HepG2 (cell line): ENCODE data around the gene TUBA4A. TPM values are rescaled to one million over a fixed set of nuclear protein-coding genes. Genes with fewer than 3 reads are reported as not detected.

Experiments used
- FOXA3 ChIP-seq: IDR thresholded peaks from 2 replicates; pipeline ENCODE4 v1.6.1; 2016; ENCODE audit warnings: missing genetic modification reagents, missing compliant biosample characterization
- ISX ChIP-seq: sonication (generic); formaldehyde crosslinking; conservative IDR thresholded peaks from 2 replicates; pipeline ENCODE4 v1.5.0; 2020; ENCODE audit warnings: missing genetic modification reagents
- SAFB2 ChIP-seq: sonication (generic); formaldehyde crosslinking; IDR thresholded peaks from 2 replicates; pipeline ENCODE4 v1.5.1; 2020; ENCODE audit warnings: missing genetic modification reagents, low read depth, mild to moderate bottlenecking, borderline replicate concordance
- SALL1 ChIP-seq: sonication (generic); formaldehyde crosslinking; IDR thresholded peaks from 2 replicates; pipeline ENCODE4 v1.8.0; 2022; ENCODE audit warnings: mild to moderate bottlenecking, missing genetic modification reagents
- TOE1 ChIP-seq: sonication (generic); formaldehyde crosslinking; IDR thresholded peaks from 2 replicates; pipeline ENCODE4 v1.4.0; 2020; ENCODE audit warnings: mild to moderate bottlenecking, missing genetic modification reagents
- ZFP36L2 ChIP-seq: sonication (generic); formaldehyde crosslinking; IDR thresholded peaks from 2 replicates; pipeline ENCODE4 v1.4.0; 2020; ENCODE audit warnings: missing genetic modification reagents
- ZMAT3 ChIP-seq: sonication (generic); formaldehyde crosslinking; conservative IDR thresholded peaks from 2 replicates; pipeline ENCODE4 v1.7.0; 2021; ENCODE audit warnings: missing genetic modification reagents
- ZNF160 ChIP-seq: sonication (generic); formaldehyde crosslinking; IDR thresholded peaks from 2 replicates; pipeline ENCODE4 v1.8.0; 2022; ENCODE audit warnings: mild to moderate bottlenecking, inconsistent platforms, missing genetic modification reagents
- ZNF296 ChIP-seq: sonication (generic); formaldehyde crosslinking; conservative IDR thresholded peaks from 2 replicates; pipeline ENCODE4 v1.5.0; 2020; ENCODE audit warnings: mild to moderate bottlenecking, missing genetic modification reagents
- ZNF414 ChIP-seq: sonication (generic); formaldehyde crosslinking; IDR thresholded peaks from 2 replicates; pipeline ENCODE4 v1.5.0; 2020; ENCODE audit warnings: missing genetic modification reagents
- ZNF510 ChIP-seq: sonication (generic); formaldehyde crosslinking; IDR thresholded peaks from 2 replicates; pipeline ENCODE4 v1.4.0; 2020; ENCODE audit warnings: low read depth, mild to moderate bottlenecking, missing genetic modification reagents
- ZNF768 ChIP-seq: sonication (generic); formaldehyde crosslinking; IDR thresholded peaks from 2 replicates; pipeline ENCODE4 v1.4.0; 2020; ENCODE audit warnings: missing genetic modification reagents
- ZNF839 ChIP-seq: sonication (generic); formaldehyde crosslinking; IDR thresholded peaks from 2 replicates; pipeline ENCODE4 v1.4.0; 2020; ENCODE audit warnings: missing genetic modification reagents, mild to moderate bottlenecking, borderline replicate concordance
- ZXDC ChIP-seq: sonication (generic); formaldehyde crosslinking; IDR thresholded peaks from 2 replicates; pipeline ENCODE4 v1.5.0; 2020; ENCODE audit warnings: mild to moderate bottlenecking, missing genetic modification reagents
- polyA plus RNA-seq, 8 experiments: library from polyadenylated mRNA; depleted of rRNA in 3 of 8; stranded (reverse) in 7 of 8; unstranded in 1 of 8; fragments of >200 nt; fragmentation: Illumina TruSeq in 4 of 8; extraction: Trizol in 4 of 8; gene quantifications; 2 replicates each; pipeline versions ENCODE4 v1.2.1 to v1.2.3, GENCODE V29; 2011 to 2016; ENCODE audit warnings: low read depth in 4 of 8, missing spikeins in 1 of 8, mixed read lengths in 1 of 8; ENCODE audit not compliant: insufficient read depth in 1 of 8
- total RNA-seq, 5 experiments: library from RNA; depleted of rRNA; stranded (reverse); fragments of >200 nt; fragmentation: Illumina TruSeq; extraction: Trizol; gene quantifications; 2 replicates each; pipeline ENCODE4 v1.2.3, GENCODE V29; 2016; ENCODE audit warnings: low read depth in 1 of 5
- TF ChIP-seq, protein P1 (sequence below): sonication (generic); formaldehyde crosslinking; IDR thresholded peaks from 2 replicates; pipeline ENCODE4 v1.4.0; 2020; ENCODE audit warnings: missing genetic modification reagents, mild to moderate bottlenecking, borderline replicate concordance
- TF ChIP-seq, protein P2 (sequence below): sonication (generic); formaldehyde crosslinking; IDR thresholded peaks from 2 replicates; pipeline ENCODE4 v1.5.1; 2020; ENCODE audit warnings: mild to moderate bottlenecking, missing genetic modification reagents, moderate library complexity

The TUBA4A gene
- total and polyA plus RNA-seq, 2 of the 13 experiments (the other 11 are each of a cell fraction or from before 2014, with no cell fraction given) = 1.3 to 12.7 TPM

DNA sequence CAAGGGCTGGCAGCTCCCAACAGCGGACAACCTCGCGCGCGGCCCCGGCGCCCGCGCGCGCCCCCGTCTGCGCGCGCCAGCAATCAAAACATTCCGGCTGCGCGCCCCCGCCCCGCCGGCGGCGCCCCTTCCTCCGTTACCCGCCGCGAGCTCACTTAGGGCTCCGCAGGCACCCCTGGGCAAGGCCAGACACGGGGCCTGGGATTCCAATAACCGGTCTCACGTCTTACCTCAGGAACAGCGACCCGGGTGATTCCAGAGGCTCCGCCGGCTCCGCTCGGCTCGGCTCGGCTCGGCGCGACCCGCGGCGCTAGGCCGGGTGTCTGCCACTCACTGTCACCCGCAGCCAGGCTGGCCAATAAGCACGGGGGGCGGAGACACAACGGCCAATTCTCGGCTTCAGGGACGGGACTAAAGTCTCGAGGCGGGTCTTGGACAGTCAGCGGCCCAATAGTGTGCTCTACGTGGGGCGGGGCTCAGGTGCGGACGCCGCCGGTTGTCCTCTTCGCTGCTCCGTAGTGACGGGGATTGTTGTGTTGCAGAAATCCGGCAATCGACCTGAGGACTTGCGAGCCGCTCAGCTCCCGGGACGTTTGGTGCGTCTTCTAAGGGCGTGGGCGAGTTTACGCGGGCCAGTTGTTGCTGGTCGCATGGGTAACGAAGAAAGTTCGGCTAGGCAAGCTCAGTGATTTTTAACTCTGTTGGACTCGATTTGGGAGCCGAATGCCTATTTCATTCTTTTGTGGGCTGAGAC, 24.2 kb downstream of the TUBA4A start, which contains the start of the genes ANKZF1 and ATG9A (continued):
- no peak for TF ChIP-seq ZFP36L2
- peak; percentile 75 for TF ChIP-seq SALL1 (CRISPR knock-in tag)
- TF ChIP-seq ZNF414 (CRISPR knock-in tag) = no peak; the same call in 1 of the 2 replicates
- peak; percentile 82 for TF ChIP-seq ZNF160
- TF ChIP-seq, protein P1, sequence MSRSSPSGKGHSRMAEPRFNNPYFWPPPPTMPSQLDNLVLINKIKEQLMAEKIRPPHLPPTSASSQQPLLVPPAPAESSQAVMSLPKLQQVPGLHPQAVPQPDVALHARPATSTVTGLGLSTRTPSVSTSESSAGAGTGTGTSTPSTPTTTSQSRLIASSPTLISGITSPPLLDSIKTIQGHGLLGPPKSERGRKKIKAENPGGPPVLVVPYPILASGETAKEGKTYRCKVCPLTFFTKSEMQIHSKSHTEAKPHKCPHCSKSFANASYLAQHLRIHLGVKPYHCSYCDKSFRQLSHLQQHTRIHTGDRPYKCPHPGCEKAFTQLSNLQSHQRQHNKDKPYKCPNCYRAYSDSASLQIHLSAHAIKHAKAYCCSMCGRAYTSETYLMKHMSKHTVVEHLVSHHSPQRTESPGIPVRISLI (CRISPR knock-in tag) = no peak
- TF ChIP-seq ZNF296 (CRISPR knock-in tag) = no peak
- TF ChIP-seq, protein P2, sequence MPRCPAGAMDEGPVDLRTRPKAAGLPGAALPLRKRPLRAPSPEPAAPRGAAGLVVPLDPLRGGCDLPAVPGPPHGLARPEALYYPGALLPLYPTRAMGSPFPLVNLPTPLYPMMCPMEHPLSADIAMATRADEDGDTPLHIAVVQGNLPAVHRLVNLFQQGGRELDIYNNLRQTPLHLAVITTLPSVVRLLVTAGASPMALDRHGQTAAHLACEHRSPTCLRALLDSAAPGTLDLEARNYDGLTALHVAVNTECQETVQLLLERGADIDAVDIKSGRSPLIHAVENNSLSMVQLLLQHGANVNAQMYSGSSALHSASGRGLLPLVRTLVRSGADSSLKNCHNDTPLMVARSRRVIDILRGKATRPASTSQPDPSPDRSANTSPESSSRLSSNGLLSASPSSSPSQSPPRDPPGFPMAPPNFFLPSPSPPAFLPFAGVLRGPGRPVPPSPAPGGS = peak; percentile 83
- TF ChIP-seq ZXDC (CRISPR knock-in tag) = peak; percentile 17; the same call in 1 of the 2 replicates
- no peak for TF ChIP-seq SAFB2
- TF ChIP-seq FOXA3 (CRISPR knock-in tag) = 0 out of 2 replicates have a peak, but pooled peaks have one; percentile 42
- no peak for TF ChIP-seq ZNF839
- peak; percentile 53 for TF ChIP-seq ZMAT3
- TF ChIP-seq TOE1 = no peak
- TF ChIP-seq ISX (CRISPR knock-in tag) = no peak
- TF ChIP-seq ZNF768 (CRISPR knock-in tag) = peak; percentile 46; the same call in 1 of the 2 replicates
- peak; percentile 20; the same call in 1 of the 2 replicates for TF ChIP-seq ZNF510 (CRISPR knock-in tag)
